Left renal cortex interstitium (tissue), 4 donors: ENCODE results near the gene LRRC42. TPM values are rescaled to one million over a fixed set of nuclear protein-coding genes. Genes with fewer than 3 reads are reported as not detected.

Experiments
- DNase-seq, 4 donors: peaks; one replicate each; pipeline ENCODE4 v3.0.0-alpha.2; 2013; ENCODE audit warnings: low read depth in 4 of 4, low spot score in 2 of 4, missing footprints in 1 of 4
- polyA plus RNA-seq, 4 donors: library from polyadenylated mRNA; unstranded; fragments of 120-200 nt; gene quantifications; one replicate each; pipeline ENCODE4 v1.2.1, GENCODE V29; 2013; ENCODE audit not compliant: insufficient read length in 4 of 4

The LRRC42 gene
- 10 to 100 TPM; 38.6 to 48.1 (median 42.1) TPM for polyA plus RNA-seq

GRCh38 chr1:53946252-53947171 lies at the start of gene LRRC42:
LRRC42 (plus strand) TSS chr1:53946350; CDS start chr1:53952000, 5,650 bp downstream.
- DNase-seq = peak in 1 of 4 donors; percentile 83

- DNase-seq = no peak
Measured at GRCh38 chr1:53896635-53897229, 49.4 kb upstream of the LRRC42 start.

DNA sequence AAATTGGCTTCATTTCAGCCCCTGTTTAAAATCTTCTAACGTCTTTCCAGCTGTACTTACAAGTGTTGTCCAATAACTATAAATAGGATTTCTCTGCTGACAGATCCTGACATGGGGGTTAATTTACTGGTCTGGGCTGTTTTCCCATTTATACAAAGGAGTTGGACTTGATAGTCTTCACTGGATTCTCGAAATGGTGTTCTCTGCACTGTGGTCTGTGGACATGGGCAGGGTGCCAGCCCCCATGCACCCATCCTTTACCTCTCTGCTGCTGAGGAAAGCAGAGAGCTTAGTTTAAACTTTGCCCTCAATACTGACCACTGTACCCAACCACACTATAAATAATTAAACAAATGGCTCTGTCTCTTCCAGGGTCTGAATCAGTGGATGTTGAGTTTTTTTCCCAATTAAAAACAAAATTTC lies 46.9 kb upstream of the LRRC42 start:
- peak in 3 of 4 donors; percentile 68 to 75 (median 74) for DNase-seq

- no peak for DNase-seq
Measured at GRCh38 chr1:53899708-53900107, 46.4 kb upstream of the LRRC42 start.

DNA sequence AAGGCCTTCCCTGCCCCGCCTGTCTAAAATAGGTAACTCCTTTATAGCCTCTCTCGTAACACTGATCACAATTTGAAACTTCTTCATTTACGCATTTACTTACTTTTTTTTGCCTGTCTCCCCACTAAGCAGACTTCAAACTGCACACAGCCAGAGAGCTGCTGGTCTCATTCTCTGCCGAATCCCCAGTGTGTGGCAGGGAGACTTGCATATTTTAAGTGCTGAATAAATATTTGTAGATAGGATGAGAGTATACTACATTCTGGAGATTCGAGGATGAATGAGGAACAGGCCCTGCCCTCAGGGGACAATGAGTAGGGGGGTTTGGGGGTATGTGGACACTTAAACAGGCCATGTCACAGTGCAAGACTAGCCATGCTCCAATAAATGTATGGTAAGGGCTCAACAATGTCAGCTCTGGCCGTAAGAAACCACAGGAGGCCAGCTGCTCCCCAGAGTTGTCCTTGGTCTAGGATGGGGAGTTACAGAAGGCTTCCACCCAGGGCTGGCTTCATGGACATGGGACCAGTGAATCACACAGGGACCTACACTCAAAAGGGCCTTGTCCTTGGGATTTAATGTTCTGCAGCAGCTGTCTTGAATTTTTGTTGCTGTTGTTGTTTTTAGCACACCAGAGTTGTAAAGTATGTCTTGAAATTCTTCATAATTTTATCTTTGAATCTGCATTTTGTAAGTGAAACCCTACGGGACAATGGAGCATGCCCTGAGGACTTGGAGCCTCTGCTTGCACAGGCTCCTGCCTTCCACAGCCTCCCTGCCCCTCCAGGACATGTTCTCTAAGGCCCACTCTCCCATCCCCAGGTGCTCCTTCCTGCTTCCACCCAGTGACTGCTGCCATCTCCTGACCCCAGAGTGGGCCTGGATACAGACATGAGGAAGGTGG lies 43.7 kb upstream of the LRRC42 start:
- DNase-seq = no peak

DNA sequence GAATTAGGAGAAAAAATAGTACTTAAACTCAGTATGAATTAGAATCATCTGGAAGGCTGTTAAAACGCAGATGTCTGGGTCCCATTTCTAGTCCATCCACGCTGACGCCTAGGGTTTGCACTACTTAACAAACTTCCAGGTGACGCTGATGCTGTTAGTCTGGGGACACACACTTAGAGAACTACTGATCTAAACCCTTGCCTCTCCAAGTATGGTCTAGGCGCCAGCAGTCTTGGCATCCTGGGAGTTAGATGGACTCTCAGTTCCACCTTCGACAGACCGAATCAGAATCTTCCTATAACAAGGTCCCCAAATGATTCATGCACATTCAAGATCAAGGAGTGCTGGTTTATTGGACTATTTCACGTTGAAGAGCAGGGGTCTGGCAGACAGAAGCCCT lies 40.6 kb upstream of the LRRC42 start:
- no peak for DNase-seq

DNA sequence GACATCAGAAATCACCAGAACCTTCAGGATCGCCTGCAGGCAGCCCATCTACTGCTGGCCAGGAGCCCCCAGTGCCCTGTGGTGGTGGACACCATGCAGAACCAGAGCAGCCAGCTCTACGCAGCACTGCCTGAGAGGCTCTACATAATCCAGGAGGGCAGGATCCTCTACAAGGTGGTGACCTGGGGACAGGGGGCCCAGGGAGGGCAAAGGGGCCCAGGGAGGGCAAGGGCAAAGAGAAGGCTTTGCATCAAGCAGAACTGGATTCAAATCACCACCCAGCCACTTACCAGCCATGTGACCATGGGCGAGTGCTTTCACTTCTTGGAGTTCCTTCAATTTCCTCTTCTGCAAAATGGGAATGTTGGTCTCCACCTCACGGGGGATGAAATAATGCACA lies 40.0 kb upstream of the LRRC42 start:
- no peak for DNase-seq

DNA sequence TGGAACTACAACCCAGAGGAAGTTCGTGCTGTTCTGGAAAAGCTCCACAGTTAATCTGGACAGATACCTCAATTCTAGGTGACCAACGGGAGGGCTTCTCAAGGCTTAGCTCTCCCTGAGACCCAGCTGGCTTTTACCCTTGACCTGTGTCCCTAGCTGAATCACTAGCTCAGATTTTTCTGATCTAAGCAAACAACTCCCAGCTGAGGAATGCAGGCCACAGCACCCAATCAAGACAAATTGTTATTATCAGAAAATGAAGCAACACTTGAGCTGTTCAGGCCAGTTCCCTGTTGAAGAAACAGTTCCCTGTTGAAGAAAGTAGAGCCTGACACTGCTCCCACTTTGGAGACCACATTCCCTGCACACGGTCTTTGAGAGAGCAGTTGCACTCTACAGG lies 36.2 kb upstream of the LRRC42 start:
- no peak for DNase-seq

DNA sequence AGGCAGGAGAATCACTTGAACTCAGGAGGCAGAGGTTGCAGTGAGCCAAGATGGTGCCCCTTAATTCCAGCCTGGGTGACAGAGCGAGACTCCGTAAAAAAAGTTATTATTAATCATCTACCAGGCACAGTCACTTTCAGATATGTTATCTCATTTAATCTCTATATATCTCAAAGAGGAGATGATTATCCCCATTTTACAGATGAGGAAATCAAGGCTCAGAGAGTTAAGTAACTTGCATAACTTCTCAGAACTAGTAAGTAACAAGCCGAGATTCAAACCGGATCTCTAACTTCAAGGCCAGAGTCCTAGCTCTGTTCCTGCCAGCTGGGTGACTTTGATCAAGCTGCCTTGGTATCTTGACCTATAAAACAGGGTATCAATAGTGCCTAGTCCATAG lies 34.7 kb upstream of the LRRC42 start:
- no peak for DNase-seq

- DNase-seq = no peak
Measured at GRCh38 chr1:53913352-53914033, 32.7 kb upstream of the LRRC42 start.

- DNase-seq = no peak
Measured at GRCh38 chr1:53918343-53918742, 27.8 kb upstream of the LRRC42 start.

- DNase-seq = no peak
Measured at GRCh38 chr1:53919675-53920066, 26.5 kb upstream of the LRRC42 start.

- no peak for DNase-seq
Measured at GRCh38 chr1:53927376-53927881, 18.7 kb upstream of the LRRC42 start.

DNA sequence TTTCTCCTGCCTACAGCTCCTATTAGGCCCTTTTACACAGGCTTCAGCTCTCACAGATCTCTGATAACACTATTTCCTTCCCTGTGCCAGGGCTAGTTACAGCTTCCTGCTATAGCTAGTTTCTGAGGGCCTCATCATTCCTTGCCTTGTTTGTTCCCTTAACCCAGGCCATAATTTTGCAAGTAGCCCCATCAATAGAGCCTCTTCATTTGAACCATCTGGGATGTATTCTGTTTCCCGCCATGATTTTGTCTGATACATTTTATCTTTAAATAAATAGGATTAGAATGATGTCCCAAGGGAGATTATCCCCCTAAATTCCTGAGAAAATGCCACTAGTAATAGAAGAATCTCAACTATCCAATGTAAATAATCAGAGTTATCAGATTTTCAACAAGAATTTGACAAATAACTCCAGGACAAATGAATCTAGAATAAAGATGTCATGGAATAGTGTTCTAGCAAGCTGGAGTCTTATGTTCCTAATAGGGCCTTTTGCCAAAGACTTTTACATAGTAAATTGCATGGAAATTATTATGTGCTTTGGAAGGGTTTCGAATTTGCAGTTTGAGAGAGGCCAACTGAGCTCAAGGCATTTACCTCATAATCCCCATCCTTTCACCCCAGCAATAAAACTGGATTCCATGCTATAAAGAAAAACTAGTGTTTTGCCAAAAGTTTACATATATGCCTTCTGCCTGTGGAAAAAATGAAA lies 16.7 kb upstream of the LRRC42 start:
- peak in 1 of 4 donors; percentile 21 for DNase-seq

GRCh38 chr1:53930932-53931331 lies 15.2 kb upstream of the LRRC42 start:
- no peak for DNase-seq

DNA sequence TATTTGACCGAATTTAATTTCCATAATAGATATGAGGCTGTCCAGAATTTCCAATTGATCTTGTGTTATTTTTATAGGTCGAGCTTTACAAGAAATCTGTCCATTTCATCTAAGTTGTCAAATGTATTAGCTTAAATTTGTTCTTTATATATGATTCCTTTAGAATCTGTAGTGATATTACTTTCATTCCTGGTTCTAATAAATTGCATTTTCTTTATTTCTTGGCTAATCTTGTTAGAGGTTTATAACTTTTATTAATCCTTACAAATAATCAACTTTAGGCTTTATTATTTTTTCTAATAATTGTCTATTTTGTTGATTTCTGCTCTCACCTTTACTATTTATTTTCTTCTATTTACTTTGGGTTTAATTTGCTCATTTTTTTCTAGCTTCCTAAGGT lies 14.6 kb upstream of the LRRC42 start:
- no peak for DNase-seq

DNA sequence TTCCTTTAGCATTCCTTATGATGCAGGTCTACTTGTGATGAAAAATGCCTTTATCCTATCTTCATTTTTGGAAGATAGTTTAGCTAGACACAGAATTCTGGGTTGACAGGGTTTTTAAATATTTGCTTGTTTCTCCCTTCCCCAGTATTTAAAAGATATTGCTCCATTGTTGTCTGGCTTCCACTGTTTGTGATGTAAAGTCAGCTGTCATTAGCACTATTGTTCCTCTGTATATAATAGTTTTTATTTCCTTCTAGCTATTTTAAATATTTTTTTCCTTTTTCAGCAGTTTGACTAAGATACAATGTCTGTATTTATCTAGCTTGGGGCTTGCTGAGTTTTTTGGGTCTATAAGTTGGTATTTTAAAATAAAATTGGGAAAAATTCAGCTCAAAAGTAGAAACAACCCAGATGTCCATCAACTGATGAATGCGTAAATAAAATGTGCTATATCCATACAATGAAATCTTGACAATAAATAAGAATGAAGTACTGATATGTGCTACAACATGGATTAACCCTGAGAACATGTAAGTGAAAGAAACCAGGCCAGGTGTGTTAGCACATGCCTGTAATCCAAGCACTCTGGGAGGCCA lies 11.9 kb upstream of the LRRC42 start:
- DNase-seq = no peak

- no peak for DNase-seq
Measured at GRCh38 chr1:53936430-53936829, 9.7 kb upstream of the LRRC42 start.
